Esophagus muscularis mucosa (tissue), 4 donors: ENCODE results near the gene PGBD5.

Experiments used
- CTCF ChIP-seq, 3 experiments: fragments of 200-600 bp in 2 of 3; fragments of 450-650 bp in 1 of 3; sonication (generic) in 2 of 3; IDR thresholded peaks; one replicate each; pipeline ENCODE4 v1.5.1; 2017 to 2019; ENCODE audit warnings: antibody characterized with exemption in 3 of 3, mild to moderate bottlenecking in 2 of 3, moderate library complexity in 1 of 3
- EP300 ChIP-seq: sonication (generic); formaldehyde crosslinking; IDR thresholded peaks from one replicate; pipeline ENCODE4 v1.6.1; 2017; ENCODE audit warnings: antibody characterized with exemption
- POLR2A ChIP-seq: fragments of 450-650 bp; IDR thresholded peaks from one replicate; pipeline ENCODE4 v1.6.1; 2017; ENCODE audit warnings: antibody characterized with exemption, moderate library complexity, mild to moderate bottlenecking, low read depth
- POLR2AphosphoS5 ChIP-seq, 2 donors: sonication (generic); formaldehyde crosslinking; IDR thresholded peaks; one replicate each; pipeline ENCODE4 v1.6.1; 2017; ENCODE audit warnings: antibody characterized with exemption in 2 of 2

- no peak for TF ChIP-seq CTCF (IDR thresholded peaks at IDR 0.05)
- TF ChIP-seq POLR2AphosphoS5 (IDR thresholded peaks at IDR 0.05): no peak
- TF ChIP-seq POLR2A: no peak
- no peak for TF ChIP-seq EP300
Measured at GRCh38 chr1:230356190-230356589, 69.9 kb downstream of the PGBD5 start.
